ENCODE results near the gene DDX39B. TPM values are rescaled to one million over a fixed set of nuclear protein-coding genes. Genes with fewer than 3 reads are reported as not detected.

The DDX39B gene
- total RNA-seq, 1 donor = 240 TPM

DNA sequence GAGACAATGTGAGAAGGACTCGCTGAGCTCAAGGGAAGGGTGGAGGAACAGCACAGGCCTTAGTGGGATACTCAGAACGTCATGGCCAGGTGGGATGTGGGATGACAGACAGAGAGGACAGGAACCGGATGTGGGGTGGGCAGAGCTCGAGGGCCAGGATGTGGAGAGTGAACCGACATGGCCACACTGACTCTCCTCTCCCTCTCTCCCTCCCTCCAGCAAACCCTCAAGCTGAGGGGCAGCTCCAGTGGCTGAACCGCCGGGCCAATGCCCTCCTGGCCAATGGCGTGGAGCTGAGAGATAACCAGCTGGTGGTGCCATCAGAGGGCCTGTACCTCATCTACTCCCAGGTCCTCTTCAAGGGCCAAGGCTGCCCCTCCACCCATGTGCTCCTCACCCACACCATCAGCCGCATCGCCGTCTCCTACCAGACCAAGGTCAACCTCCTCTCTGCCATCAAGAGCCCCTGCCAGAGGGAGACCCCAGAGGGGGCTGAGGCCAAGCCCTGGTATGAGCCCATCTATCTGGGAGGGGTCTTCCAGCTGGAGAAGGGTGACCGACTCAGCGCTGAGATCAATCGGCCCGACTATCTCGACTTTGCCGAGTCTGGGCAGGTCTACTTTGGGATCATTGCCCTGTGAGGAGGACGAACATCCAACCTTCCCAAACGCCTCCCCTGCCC, 35.2 kb upstream of the DDX39B start:
- Histone ChIP-seq H3K4me3 (ENCODE audit: insufficient read depth, low read length) (no peak overlapping the region), H2AFZ (ENCODE audit: low read length) (no peak overlapping the region), H3K36me3 (ENCODE audit: insufficient read depth, low read length) (no peaks in the 10 kb centered on the region), H3K9me3 (ENCODE audit: low read depth, low read length) (no peaks in the 10 kb centered on the region), H3K4me2 (ENCODE audit: insufficient read depth, low read length) (no peak overlapping the region), H4K20me1 (ENCODE audit: insufficient read depth, low read length) (no peaks in the 10 kb centered on the region), H3K4me1 (ENCODE audit: insufficient read depth, low read length) (peaks cover 14% of the 10 kb centered on the region), H3K79me2 (ENCODE audit: insufficient read depth, low read length) (no peaks in the 10 kb centered on the region), H3K27ac (ENCODE audit: low read depth, low read length) (no peak overlapping the region), H3K27me3 (ENCODE audit: insufficient read depth, low read length) (no peaks in the 10 kb centered on the region)
- peak; percentile 36 for DNase-seq (ENCODE audit: insufficient read length, low spot score, missing footprints)
- TF ChIP-seq, protein P1, sequence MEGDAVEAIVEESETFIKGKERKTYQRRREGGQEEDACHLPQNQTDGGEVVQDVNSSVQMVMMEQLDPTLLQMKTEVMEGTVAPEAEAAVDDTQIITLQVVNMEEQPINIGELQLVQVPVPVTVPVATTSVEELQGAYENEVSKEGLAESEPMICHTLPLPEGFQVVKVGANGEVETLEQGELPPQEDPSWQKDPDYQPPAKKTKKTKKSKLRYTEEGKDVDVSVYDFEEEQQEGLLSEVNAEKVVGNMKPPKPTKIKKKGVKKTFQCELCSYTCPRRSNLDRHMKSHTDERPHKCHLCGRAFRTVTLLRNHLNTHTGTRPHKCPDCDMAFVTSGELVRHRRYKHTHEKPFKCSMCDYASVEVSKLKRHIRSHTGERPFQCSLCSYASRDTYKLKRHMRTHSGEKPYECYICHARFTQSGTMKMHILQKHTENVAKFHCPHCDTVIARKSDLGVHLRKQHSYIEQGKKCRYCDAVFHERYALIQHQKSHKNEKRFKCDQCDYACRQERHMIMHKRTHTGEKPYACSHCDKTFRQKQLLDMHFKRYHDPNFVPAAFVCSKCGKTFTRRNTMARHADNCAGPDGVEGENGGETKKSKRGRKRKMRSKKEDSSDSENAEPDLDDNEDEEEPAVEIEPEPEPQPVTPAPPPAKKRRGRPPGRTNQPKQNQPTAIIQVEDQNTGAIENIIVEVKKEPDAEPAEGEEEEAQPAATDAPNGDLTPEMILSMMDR (IDR thresholded peaks at IDR 0.05; ENCODE audit: extremely low read depth, low read depth, low read length) = no peak

DNA sequence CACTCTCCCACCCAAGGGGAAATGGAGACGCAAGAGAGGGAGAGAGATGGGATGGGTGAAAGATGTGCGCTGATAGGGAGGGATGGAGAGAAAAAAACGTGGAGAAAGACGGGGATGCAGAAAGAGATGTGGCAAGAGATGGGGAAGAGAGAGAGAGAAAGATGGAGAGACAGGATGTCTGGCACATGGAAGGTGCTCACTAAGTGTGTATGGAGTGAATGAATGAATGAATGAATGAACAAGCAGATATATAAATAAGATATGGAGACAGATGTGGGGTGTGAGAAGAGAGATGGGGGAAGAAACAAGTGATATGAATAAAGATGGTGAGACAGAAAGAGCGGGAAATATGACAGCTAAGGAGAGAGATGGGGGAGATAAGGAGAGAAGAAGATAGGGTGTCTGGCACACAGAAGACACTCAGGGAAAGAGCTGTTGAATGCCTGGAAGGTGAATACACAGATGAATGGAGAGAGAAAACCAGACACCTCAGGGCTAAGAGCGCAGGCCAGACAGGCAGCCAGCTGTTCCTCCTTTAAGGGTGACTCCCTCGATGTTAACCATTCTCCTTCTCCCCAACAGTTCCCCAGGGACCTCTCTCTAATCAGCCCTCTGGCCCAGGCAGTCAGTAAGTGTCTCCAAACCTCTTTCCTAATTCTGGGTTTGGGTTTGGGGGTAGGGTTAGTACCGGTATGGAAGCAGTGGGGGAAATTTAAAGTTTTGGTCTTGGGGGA, 34.3 kb upstream of the DDX39B start:
- Histone ChIP-seq H3K9me3 (ENCODE audit: low read depth, low read length) (no peaks in the 10 kb centered on the region), H3K27me3 (ENCODE audit: insufficient read depth, low read length) (no peaks in the 10 kb centered on the region), H3K4me1 (ENCODE audit: insufficient read depth, low read length) (peaks cover 6% of the 10 kb centered on the region), H3K27ac (ENCODE audit: low read depth, low read length) (no peak overlapping the region), H2AFZ (ENCODE audit: low read length) (no peak overlapping the region), H4K20me1 (ENCODE audit: insufficient read depth, low read length) (no peaks in the 10 kb centered on the region), H3K4me2 (ENCODE audit: insufficient read depth, low read length) (no peak overlapping the region), H3K4me3 (ENCODE audit: insufficient read depth, low read length) (no peak overlapping the region), H3K36me3 (ENCODE audit: insufficient read depth, low read length) (no peaks in the 10 kb centered on the region), H3K79me2 (ENCODE audit: insufficient read depth, low read length) (no peaks in the 10 kb centered on the region)
- TF ChIP-seq, protein P1 (IDR thresholded peaks at IDR 0.05; ENCODE audit: extremely low read depth, low read depth, low read length) = no peak
- DNase-seq (ENCODE audit: insufficient read length, low spot score, missing footprints) = peak; percentile 79

DNA sequence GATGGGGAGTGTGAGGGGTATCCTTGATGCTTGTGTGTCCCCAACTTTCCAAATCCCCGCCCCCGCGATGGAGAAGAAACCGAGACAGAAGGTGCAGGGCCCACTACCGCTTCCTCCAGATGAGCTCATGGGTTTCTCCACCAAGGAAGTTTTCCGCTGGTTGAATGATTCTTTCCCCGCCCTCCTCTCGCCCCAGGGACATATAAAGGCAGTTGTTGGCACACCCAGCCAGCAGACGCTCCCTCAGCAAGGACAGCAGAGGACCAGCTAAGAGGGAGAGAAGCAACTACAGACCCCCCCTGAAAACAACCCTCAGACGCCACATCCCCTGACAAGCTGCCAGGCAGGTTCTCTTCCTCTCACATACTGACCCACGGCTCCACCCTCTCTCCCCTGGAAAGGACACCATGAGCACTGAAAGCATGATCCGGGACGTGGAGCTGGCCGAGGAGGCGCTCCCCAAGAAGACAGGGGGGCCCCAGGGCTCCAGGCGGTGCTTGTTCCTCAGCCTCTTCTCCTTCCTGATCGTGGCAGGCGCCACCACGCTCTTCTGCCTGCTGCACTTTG, 33.6 kb upstream of the DDX39B start, which contains the start of gene TNF:
Gene TNF, plus strand, starts transcription at position 231 of the 567 bp plus-strand sequence. Its CDS starts 177 bp downstream, at position 408.
- TF ChIP-seq, protein P1 (IDR thresholded peaks at IDR 0.05; ENCODE audit: extremely low read depth, low read depth, low read length) = no peak
- H3K4me3 ChIP-seq (ENCODE audit: insufficient read depth, low read length) = peak within 1 kb of the TSS; percentile 23
- H2AFZ ChIP-seq (ENCODE audit: low read length) = peak within 1 kb of the TSS; percentile 7
- H4K20me1 ChIP-seq (ENCODE audit: insufficient read depth, low read length) = no peaks in the 10 kb centered on the region
- H3K27me3 ChIP-seq (ENCODE audit: insufficient read depth, low read length) = no peaks in the 10 kb centered on the region
- peak within 1 kb of the TSS; percentile 30 for H3K4me2 ChIP-seq (ENCODE audit: insufficient read depth, low read length)
- H3K9me3 ChIP-seq (ENCODE audit: low read depth, low read length) = no peaks in the 10 kb centered on the region
- DNase-seq (ENCODE audit: insufficient read length, low spot score, missing footprints) = peak; percentile 92
- no peaks in the 10 kb centered on the region for H3K79me2 ChIP-seq (ENCODE audit: insufficient read depth, low read length)
- H3K36me3 ChIP-seq (ENCODE audit: insufficient read depth, low read length) = no peaks in the 10 kb centered on the region
- H3K4me1 ChIP-seq (ENCODE audit: insufficient read depth, low read length) = peaks cover 3% of the 10 kb centered on the region
- H3K27ac ChIP-seq (ENCODE audit: low read depth, low read length) = no peak within 1 kb of the TSS
